HG03175 (cell line): ENCODE data around the gene UBE2K.
A peak's percentile ranks its signal among the peaks of the same experiment; 100 is the strongest.
"Not testable (repeated sequence)": the region's sequence is repeated elsewhere in the genome, so short reads cannot be mapped to it uniquely, and the experiment has no call there.

Experiments
- ATAC-seq: cut with Tn5 transposase; IDR thresholded peaks from one replicate; pipeline ENCODE4 v1.9.1; 2021; ENCODE audit warnings: mild to moderate bottlenecking, moderate library complexity; ENCODE audit not compliant: unreplicated experiment

UBE2K gene

GRCh38 chr4:39697740-39698423 is at the start of gene UBE2K:
UBE2K (plus strand) TSS chr4:39698136; CDS start chr4:39698328, 192 bp downstream.
- peak; percentile 85 for ATAC-seq

GRCh38 chr4:39648213-39648612 is 49.7 kb upstream of the UBE2K start:
- no peak for ATAC-seq

- no peak for ATAC-seq
Observed at GRCh38 chr4:39648827-39649558, 48.9 kb upstream of the UBE2K start.

- ATAC-seq: no peak
Observed at GRCh38 chr4:39649639-39650265, 48.2 kb upstream of the UBE2K start.

- not testable (repeated sequence) for ATAC-seq
Observed at GRCh38 chr4:39651586-39651985, 46.4 kb upstream of the UBE2K start.

- ATAC-seq: no peak
Observed at GRCh38 chr4:39655211-39655610, 42.7 kb upstream of the UBE2K start.

- ATAC-seq: no peak
Observed at GRCh38 chr4:39655876-39656275, 42.1 kb upstream of the UBE2K start.

GRCh38 chr4:39656638-39657037 is 41.3 kb upstream of the UBE2K start:
- not testable (repeated sequence) for ATAC-seq

- peak; percentile 77 for ATAC-seq
Observed at GRCh38 chr4:39657465-39657864, 40.5 kb upstream of the UBE2K start.

- no peak for ATAC-seq
Observed at GRCh38 chr4:39658756-39659155, 39.2 kb upstream of the UBE2K start.

- ATAC-seq: no peak
Observed at GRCh38 chr4:39660045-39660444, 37.9 kb upstream of the UBE2K start.

GRCh38 chr4:39660757-39661156 is 37.2 kb upstream of the UBE2K start:
- no peak for ATAC-seq

GRCh38 chr4:39662683-39663082 is 35.3 kb upstream of the UBE2K start:
- no peak for ATAC-seq

- no peak for ATAC-seq
Observed at GRCh38 chr4:39664828-39665731, 32.9 kb upstream of the UBE2K start.

GRCh38 chr4:39667706-39668105 is 30.2 kb upstream of the UBE2K start:
- ATAC-seq: no peak

- ATAC-seq: no peak
Observed at GRCh38 chr4:39668887-39669286, 29.0 kb upstream of the UBE2K start.

- not testable (repeated sequence) for ATAC-seq
Observed at GRCh38 chr4:39670296-39670695, 27.6 kb upstream of the UBE2K start.

GRCh38 chr4:39675681-39676080 is 22.3 kb upstream of the UBE2K start:
- ATAC-seq: not testable (repeated sequence)

- ATAC-seq: not testable (repeated sequence)
Observed at GRCh38 chr4:39681003-39681402, 16.9 kb upstream of the UBE2K start.

- ATAC-seq: peak; percentile 89
Observed at GRCh38 chr4:39682138-39682537, 15.8 kb upstream of the UBE2K start.

GRCh38 chr4:39685990-39686389 is 11.9 kb upstream of the UBE2K start:
- ATAC-seq: no peak
